GM15510 (cell line): ENCODE measurements around the gene JDP2.

Experiments
- POLR2A ChIP-seq: IDR thresholded peaks from 3 replicates; pipeline ENCODE4 v1.6.1; 2011; ENCODE audit warnings: borderline replicate concordance; ENCODE audit not compliant: insufficient read length; ENCODE audit errors: extremely low read depth

The JDP2 gene

GRCh38 chr14:75497191-75497590, 69.4 kb downstream of the JDP2 start:
- TF ChIP-seq POLR2A, result no peak

- TF ChIP-seq POLR2A, result no peak
Measured at GRCh38 chr14:75497701-75498100, 69.9 kb downstream of the JDP2 start.

GRCh38 chr14:75499084-75499875, 71.5 kb downstream of the JDP2 start:
- no peak for TF ChIP-seq POLR2A

- TF ChIP-seq POLR2A, result no peak
Measured at GRCh38 chr14:75501080-75501479, 73.3 kb downstream of the JDP2 start.

- no peak for TF ChIP-seq POLR2A
Measured at GRCh38 chr14:75504411-75504810, 76.6 kb downstream of the JDP2 start.

GRCh38 chr14:75506930-75507329, 79.1 kb downstream of the JDP2 start:
- TF ChIP-seq POLR2A, result no peak

- no peak for TF ChIP-seq POLR2A
Measured at GRCh38 chr14:75510547-75510946, 82.7 kb downstream of the JDP2 start.

GRCh38 chr14:75511201-75511600, 83.4 kb downstream of the JDP2 start:
- no peak for TF ChIP-seq POLR2A

GRCh38 chr14:75513911-75514672, 86.3 kb downstream of the JDP2 start:
- no peak for TF ChIP-seq POLR2A

- TF ChIP-seq POLR2A, result no peak
Measured at GRCh38 chr14:75514673-75515628, 87.1 kb downstream of the JDP2 start.

- no peak for TF ChIP-seq POLR2A
Measured at GRCh38 chr14:75515629-75515996, 87.8 kb downstream of the JDP2 start.

- no peak for TF ChIP-seq POLR2A
Measured at GRCh38 chr14:75518625-75519024, 90.8 kb downstream of the JDP2 start.

GRCh38 chr14:75519394-75519793, 91.6 kb downstream of the JDP2 start:
- TF ChIP-seq POLR2A, result no peak

- TF ChIP-seq POLR2A, result no peak
Measured at GRCh38 chr14:75519826-75520728, 92.3 kb downstream of the JDP2 start.
